Endothelial cell of umbilical vein (primary cell): ENCODE measurements around the gene OR10A6. TPM values are rescaled to one million over a fixed set of nuclear protein-coding genes. Genes with fewer than 3 reads are reported as not detected.
A peak's percentile ranks its signal among the peaks of the same experiment; 100 is the strongest.

ENCODE experiments used
- BruUV-seq: library from RNA; stranded (reverse); fragments of 400-500 nt; replicated peaks from 2 replicates; lab custom pipeline; 2021; lab: Mats Ljungman, UMichigan
- CTCF ChIA-PET: fragments of 300-600, 350-600 bp; sonication (Branson Sonifier 250); formaldehyde crosslinking; loops from one replicate; lab custom pipeline; 2021; ENCODE audit warnings: antibody characterized with exemption, inconsistent platforms; lab: Charles Lee
- POLR2A ChIA-PET: fragments of 300-600, 350-600 bp; sonication (Branson Sonifier 250); formaldehyde crosslinking; loops from one replicate; lab custom pipeline; 2021; ENCODE audit warnings: antibody characterized with exemption, inconsistent platforms; lab: Charles Lee
- DNase-seq: peaks from one replicate; pipeline ENCODE4 v3.0.0-alpha.2; 2011; ENCODE audit warnings: low read depth, low spot score
- FAIRE-seq: peaks from 2 replicates; lab custom pipeline; 2011; peaks lifted over from hg19 to GRCh38; lab: Jason Lieb, UNC
- H2AFZ ChIP-seq: 2 replicates; pipeline ENCODE4 v1.6.0; 2012; ENCODE audit warnings: low read depth, low read length, control low read depth, inconsistent platforms
- H3K27ac ChIP-seq: 2 replicates; pipeline ENCODE4 v1.5.1; 2011; ENCODE audit warnings: low read depth, mild to moderate bottlenecking, control low read depth, low read length, moderate library complexity; ENCODE audit not compliant: insufficient read depth
- H3K27me3 ChIP-seq, 2 experiments: 2 replicates each; pipeline versions ENCODE4 v1.6.0 to v1.6.1; 2011; ENCODE audit warnings: low read length in 2 of 2, mixed read lengths in 1 of 2; ENCODE audit not compliant: control insufficient read depth in 2 of 2, insufficient read depth in 2 of 2
- H3K36me3 ChIP-seq, 2 experiments: 2 replicates in 1 of 2; 3 replicates in 1 of 2; pipeline ENCODE4 v1.5.1; 2011; ENCODE audit warnings: low read length in 2 of 2, mild to moderate bottlenecking in 1 of 2, moderate library complexity in 1 of 2; ENCODE audit not compliant: control insufficient read depth in 2 of 2, insufficient read depth in 2 of 2; ENCODE audit errors: extremely low read depth in 1 of 2
- H3K4me1 ChIP-seq: 3 replicates; pipeline ENCODE4 v1.5.1; 2011; ENCODE audit warnings: mild to moderate bottlenecking, low read length; ENCODE audit not compliant: control insufficient read depth, insufficient read depth; ENCODE audit errors: extremely low read depth
- H3K4me2 ChIP-seq: 2 replicates; pipeline ENCODE4 v1.6.1; 2011; ENCODE audit warnings: low read length, control low read depth, mixed read lengths; ENCODE audit not compliant: insufficient read depth
- H3K4me3 ChIP-seq, 3 experiments: fragments of 200-600 bp in 1 of 3; sonication (generic), shearing (Covaris generic) in 1 of 3; replicated peaks in 1 of 3; 2 replicates each; pipeline ENCODE4 v1.5.1; 2011 to 2016; ENCODE audit warnings: control low read depth in 3 of 3, low read length in 3 of 3, mild to moderate bottlenecking in 2 of 3, inconsistent platforms in 1 of 3, low read depth in 1 of 3, moderate library complexity in 1 of 3; ENCODE audit not compliant: insufficient read depth in 1 of 3
- H3K79me2 ChIP-seq: 2 replicates; pipeline ENCODE4 v1.6.0; 2012; ENCODE audit warnings: low read length, inconsistent platforms; ENCODE audit not compliant: control insufficient read depth, insufficient read depth
- H3K9ac ChIP-seq: replicated peaks from 2 replicates; pipeline ENCODE3; 2011; ENCODE audit warnings: low read length, control low read depth; ENCODE audit not compliant: insufficient read depth; ENCODE audit errors: extremely low read depth
- H3K9me1 ChIP-seq: replicated peaks from 3 replicates; pipeline ENCODE4 v1.6.0; 2011; ENCODE audit warnings: mild to moderate bottlenecking, low read length; ENCODE audit not compliant: control insufficient read depth, insufficient read depth; ENCODE audit errors: extremely low read depth
- H3K9me3 ChIP-seq: replicated peaks from 2 replicates; pipeline ENCODE4 v1.5.1; 2012; ENCODE audit warnings: low read length, inconsistent platforms; ENCODE audit not compliant: control insufficient read depth, insufficient read depth
- H4K20me1 ChIP-seq: replicated peaks from 2 replicates; pipeline ENCODE3; 2011; ENCODE audit warnings: mild to moderate bottlenecking, low read length; ENCODE audit not compliant: control insufficient read depth, insufficient read depth; ENCODE audit errors: extremely low read depth
- CTCF ChIP-seq, 2 donors: IDR thresholded peaks; 1 replicate in 1 of 2; 2 replicates in 1 of 2; pipeline ENCODE4 v1.5.1; 2011; ENCODE audit warnings: low read length in 2 of 2, mild to moderate bottlenecking in 2 of 2, moderate library complexity in 2 of 2, control low read depth in 1 of 2, inconsistent platforms in 1 of 2, low read depth in 1 of 2; ENCODE audit not compliant: insufficient read depth in 1 of 2; ENCODE audit errors: extremely low read depth in 1 of 2
- EZH2 ChIP-seq: IDR thresholded peaks from 2 replicates; pipeline ENCODE4 v1.6.1; 2012; ENCODE audit warnings: borderline replicate concordance, low read depth, mild to moderate bottlenecking, moderate library complexity, low read length, inconsistent platforms; ENCODE audit not compliant: severe bottlenecking
- FOS ChIP-seq: IDR thresholded peaks from 2 replicates; pipeline ENCODE4 v1.6.1; 2011; ENCODE audit warnings: mild to moderate bottlenecking, low read length, moderate library complexity, borderline replicate concordance; ENCODE audit not compliant: insufficient read depth
- GATA2 ChIP-seq: IDR thresholded peaks from 2 replicates; pipeline ENCODE4 v1.7.0; 2011; ENCODE audit warnings: low read depth, mild to moderate bottlenecking, moderate library complexity, mixed read lengths, low read length; ENCODE audit not compliant: insufficient read length, insufficient read depth
- JUN ChIP-seq: IDR thresholded peaks from 2 replicates; pipeline ENCODE4 v1.6.1; 2011; ENCODE audit warnings: borderline replicate concordance, low read depth; ENCODE audit not compliant: insufficient read length, insufficient read depth
- MAX ChIP-seq: IDR thresholded peaks from 2 replicates; pipeline ENCODE4 v1.6.1; 2011; ENCODE audit not compliant: insufficient read depth, insufficient read length
- MYC ChIP-seq: IDR thresholded peaks from one replicate; pipeline ENCODE4 v1.6.1; 2011; ENCODE audit warnings: mild to moderate bottlenecking, low read depth, low read length
- POLR2A ChIP-seq: IDR thresholded peaks from 2 replicates; pipeline ENCODE4 v1.6.1; 2012; ENCODE audit warnings: low read depth, mild to moderate bottlenecking, control low read depth, low read length
- POLR2AphosphoS5 ChIP-seq: IDR thresholded peaks from 2 replicates; pipeline ENCODE4 v1.6.1; 2012; ENCODE audit warnings: low read depth, mild to moderate bottlenecking, control low read depth, low read length, moderate library complexity; ENCODE audit not compliant: insufficient read depth
- dilution Hi-C: fragments of 300-500 bp; cut with MboI; formaldehyde crosslinking; loops from one replicate; pipeline ENCODE4 v1.15.0; 2019; ENCODE audit warnings: low sequenced_read_pairs; ENCODE audit not compliant: extremely low pct_ligation_motif_present
- intact Hi-C: fragments of 100-400 bp; cut with micrococcal nuclease; formaldehyde crosslinking; loops from one replicate; pipeline ENCODE4 v1.10.0; 2022
- polyA plus RNA-seq, 4 experiments: library from polyadenylated mRNA; depleted of rRNA in 3 of 4; stranded (reverse) in 3 of 4; unstranded in 1 of 4; fragments of >200 nt; gene quantifications; 2 replicates each; pipeline versions ENCODE4 v1.2.1 to v1.2.3, GENCODE V29; 2011 to 2012; ENCODE audit warnings: missing spikeins in 1 of 4
- total RNA-seq: library from RNA; stranded (reverse); gene quantifications from 2 replicates; pipeline ENCODE4 v1.2.3, GENCODE V29; 2021

OR10A6 gene
- total and polyA plus RNA-seq, 2 donors (not counting 3 experiments of a cell fraction or from before 2014, with no cell fraction given), result not detected

- Histone ChIP-seq H2AFZ (no peak overlapping the region), H3K27ac (no peak overlapping the region), H3K36me3 (no peaks in the 10 kb centered on the region), H3K79me2 (no peaks in the 10 kb centered on the region), H3K4me1 (peaks cover 4% of the 10 kb centered on the region), H3K9me1 (no peaks in the 10 kb centered on the region), H3K9me3 (no peaks in the 10 kb centered on the region), H3K9ac (no peak overlapping the region), H3K27me3 (peaks cover 12 to 14% of the 10 kb centered on the region in 2 experiments), H3K4me3 (no peak overlapping the region), H4K20me1 (no peaks in the 10 kb centered on the region), H3K4me2 (no peak overlapping the region)
- dilution Hi-C loops, result no loop called here
- FAIRE-seq, result no peak
- intact Hi-C loops, result loop anchor here (5.0 kb wide), 1 partner anchor 178 kb away; no protein-coding TSS in a partner anchor
- POLR2A ChIA-PET, result interaction anchor here (1.0 kb wide), 1 partner anchor 93 kb away, joined by 4 read pairs; the partner anchor contains the start of gene EIF3F
- DNase-seq, result peak; percentile 68
- no TSS peak for BruUV-seq
- no peak for TF ChIP-seq CTCF (IDR thresholded peaks at IDR 0.05; ENCODE audit: extremely low read depth in 1 of 2, insufficient read depth in 1 of 2, low read depth in 1 of 2, low read length in 2 of 2)
- no peak for TF ChIP-seq FOS
- TF ChIP-seq GATA2, result no peak
- no peak for TF ChIP-seq MAX
- no peak for TF ChIP-seq JUN
- no peak for TF ChIP-seq MYC
- no peak for TF ChIP-seq EZH2
- no peak for TF ChIP-seq POLR2AphosphoS5
- TF ChIP-seq POLR2A, result no peak
- CTCF ChIA-PET, result interaction anchor here (2.1 to 7.7 kb wide), 4 partner anchors 83 to 204 kb away, joined by 9 to 132 read pairs (median 15); partner anchors contain the start of gene EIF3F
Measured at GRCh38 chr11:7894251-7894650, 36.8 kb downstream of the OR10A6 start.
